HAP-1 (cell line): ENCODE measurements around the gene TAF1B.

ENCODE experiments used
- DNase-seq, 2 experiments: peaks; one replicate each; pipeline ENCODE4 v3.0.0-alpha.2; 2016 to 2020; ENCODE audit warnings: low spot score in 2 of 2
- H3K27me3 ChIP-seq: fragments of 250-450 bp; sonication (Bioruptor Pico); 2 replicates; pipeline ENCODE4 v1.5.1; 2020; ENCODE audit warnings: low read depth, mild to moderate bottlenecking, moderate library complexity
- H3K36me3 ChIP-seq: fragments of 250-450 bp; sonication (Bioruptor Pico); replicated peaks from 2 replicates; pipeline ENCODE4 v1.5.1; 2020; ENCODE audit warnings: mild to moderate bottlenecking
- H3K4me1 ChIP-seq: fragments of 250-450 bp; sonication (Bioruptor Pico); 2 replicates; pipeline ENCODE4 v1.5.1; 2020; ENCODE audit warnings: mild to moderate bottlenecking
- H3K4me3 ChIP-seq: fragments of 250-450 bp; sonication (Bioruptor Pico); 2 replicates; pipeline ENCODE4 v1.5.1; 2020; ENCODE audit warnings: mild to moderate bottlenecking, moderate library complexity
- H3K9me3 ChIP-seq: fragments of 250-450 bp; sonication (Bioruptor Pico); 2 replicates; pipeline ENCODE4 v1.5.1; 2020; ENCODE audit warnings: mild to moderate bottlenecking, moderate library complexity
- in situ Hi-C: fragments of 300-500 bp; cut with MboI; formaldehyde crosslinking; loops from 3 replicates; pipeline ENCODE4 v1.14.3; 2020; ENCODE audit warnings: low sequenced_read_pairs, inconsistent platforms, mixed read lengths

TAF1B gene

GRCh38 chr2:9979977-9980376, 136.7 kb downstream of the TAF1B start:
- no peak for DNase-seq
- H3K36me3 ChIP-seq: peaks cover 4% of the 10 kb centered on the region; the same call in 1 of the 2 replicates
- H3K9me3 ChIP-seq: no peaks in the 10 kb centered on the region
- no peaks in the 10 kb centered on the region for H3K27me3 ChIP-seq
- H3K4me3 ChIP-seq: no peak overlapping the region
- H3K4me1 ChIP-seq: no peaks in the 10 kb centered on the region
- in situ Hi-C loops: no loop called here

DNA sequence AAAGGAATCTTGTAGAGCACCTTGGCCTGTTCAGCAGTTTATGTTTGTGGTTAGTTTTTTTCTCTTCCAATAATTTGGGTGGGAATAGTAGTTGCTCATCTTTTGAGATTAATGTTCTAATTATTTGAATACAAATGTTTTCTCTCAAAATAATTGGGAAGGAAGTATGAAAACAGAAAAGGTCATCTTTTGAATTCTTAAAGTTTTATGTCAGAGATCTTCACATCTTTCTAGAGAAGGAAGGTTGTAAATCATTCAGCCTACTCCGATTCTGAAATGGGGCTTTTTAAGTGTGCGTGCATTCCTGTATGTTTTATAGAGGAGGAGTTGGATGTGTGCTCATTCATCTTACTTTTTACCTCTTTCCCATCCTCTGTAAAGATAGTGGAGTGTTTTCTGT, 137.2 kb downstream of the TAF1B start:
- Histone ChIP-seq H3K4me3 (no peak overlapping the region), H3K36me3 (peaks cover 4% of the 10 kb centered on the region), H3K27me3 (no peaks in the 10 kb centered on the region), H3K9me3 (no peaks in the 10 kb centered on the region), H3K4me1 (no peaks in the 10 kb centered on the region)
- in situ Hi-C loops: no loop called here
- no peak for DNase-seq

- Histone ChIP-seq H3K27me3 (no peaks in the 10 kb centered on the region), H3K9me3 (no peaks in the 10 kb centered on the region), H3K36me3 (peaks cover 3% of the 10 kb centered on the region), H3K4me3 (no peak overlapping the region), H3K4me1 (no peaks in the 10 kb centered on the region)
- in situ Hi-C loops: no loop called here
- DNase-seq: no peak
These were observed 138.4 kb downstream of the TAF1B start for GRCh38 chr2:9981655-9982054.

GRCh38 chr2:9982248-9982647, 139.0 kb downstream of the TAF1B start:
- Histone ChIP-seq H3K9me3 (no peaks in the 10 kb centered on the region), H3K4me1 (no peaks in the 10 kb centered on the region), H3K36me3 (no peaks in the 10 kb centered on the region; the same call in none of the 2 replicates), H3K4me3 (no peak overlapping the region), H3K27me3 (no peaks in the 10 kb centered on the region)
- in situ Hi-C loops: no loop called here
- no peak for DNase-seq

- H3K36me3 ChIP-seq: no peaks in the 10 kb centered on the region; the same call in none of the 2 replicates
- no peak overlapping the region for H3K4me3 ChIP-seq
- H3K9me3 ChIP-seq: no peaks in the 10 kb centered on the region
- in situ Hi-C loops: no loop called here
- DNase-seq: no peak
- no peaks in the 10 kb centered on the region for H3K27me3 ChIP-seq
- no peaks in the 10 kb centered on the region for H3K4me1 ChIP-seq
These were observed 139.6 kb downstream of the TAF1B start for GRCh38 chr2:9982891-9983290.

DNA sequence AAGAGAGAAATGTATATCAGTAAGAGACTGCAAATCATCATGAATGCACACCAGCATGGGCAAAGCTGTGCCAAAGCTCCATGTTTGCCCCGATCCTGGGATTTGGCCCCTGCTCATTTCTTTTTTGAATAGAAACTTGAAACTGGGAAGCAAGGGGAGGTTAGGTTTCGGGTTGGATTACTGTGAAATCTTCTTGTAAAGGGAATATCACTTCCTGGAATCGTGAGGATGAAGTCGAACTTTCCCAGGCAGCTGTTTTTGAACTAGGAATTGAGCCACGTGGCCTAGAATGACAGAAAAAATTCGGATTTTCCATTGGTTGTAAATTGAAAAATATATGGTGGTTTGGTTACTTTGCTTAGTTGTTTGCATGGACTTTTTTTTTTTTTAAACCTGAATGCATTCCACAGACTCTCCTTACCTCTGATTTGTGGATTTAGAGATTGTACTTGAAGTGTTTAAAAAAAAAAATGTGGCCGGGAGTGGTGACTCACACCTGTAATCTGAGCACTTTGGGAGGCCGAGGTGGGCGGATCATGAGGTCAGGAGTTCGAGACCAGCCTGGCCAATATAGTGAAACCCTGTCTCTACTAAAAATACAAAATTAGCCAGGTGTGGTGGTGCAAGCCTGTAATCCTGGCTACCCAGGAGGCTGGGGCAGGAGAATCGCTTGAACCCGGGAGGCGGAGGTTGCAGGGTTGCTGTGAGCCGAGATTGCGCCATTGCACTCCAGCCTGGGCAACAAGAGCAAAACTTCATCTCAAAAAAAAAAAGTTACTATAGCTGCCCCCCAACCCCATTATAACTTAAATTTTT, 140.3 kb downstream of the TAF1B start:
- Histone ChIP-seq H3K4me1 (no peaks in the 10 kb centered on the region), H3K9me3 (no peaks in the 10 kb centered on the region), H3K4me3 (no peak overlapping the region), H3K27me3 (no peaks in the 10 kb centered on the region), H3K36me3 (no peaks in the 10 kb centered on the region; the same call in none of the 2 replicates)
- in situ Hi-C loops: no loop called here
- DNase-seq: no peak
